HTERT RPE-1 (cell line): ENCODE data around the gene CPA1.

Experiments used
- in situ Hi-C: fragments of 300-500 bp; cut with MboI; formaldehyde crosslinking; loops from 4 replicates; pipeline ENCODE4 v1.14.3; 2020; ENCODE audit warnings: low sequenced_read_pairs

Gene CPA1

GRCh38 chr7:130353196-130353595 lies 27.1 kb upstream of the CPA1 start:
- in situ Hi-C loops, result no loop called here

GRCh38 chr7:130356121-130356875 lies 24.0 kb upstream of the CPA1 start:
- in situ Hi-C loops, result no loop called here

GRCh38 chr7:130356876-130357611 lies 23.2 kb upstream of the CPA1 start:
- in situ Hi-C loops, result no loop called here

- in situ Hi-C loops, result no loop called here
These were observed 21.8 kb upstream of the CPA1 start for GRCh38 chr7:130358471-130358870.

- in situ Hi-C loops, result no loop called here
These were observed 20.9 kb upstream of the CPA1 start for GRCh38 chr7:130359276-130359857.

- in situ Hi-C loops, result no loop called here
These were observed 19.8 kb upstream of the CPA1 start for GRCh38 chr7:130360518-130360917.

GRCh38 chr7:130361681-130362080 lies 18.6 kb upstream of the CPA1 start:
- in situ Hi-C loops, result no loop called here

GRCh38 chr7:130362251-130362816 lies 18.0 kb upstream of the CPA1 start:
- in situ Hi-C loops, result no loop called here

GRCh38 chr7:130363026-130363847 lies 17.1 kb upstream of the CPA1 start:
- in situ Hi-C loops, result no loop called here

GRCh38 chr7:130364451-130364850 lies 15.8 kb upstream of the CPA1 start:
- in situ Hi-C loops, result no loop called here

- in situ Hi-C loops, result no loop called here
These were observed 15.2 kb upstream of the CPA1 start for GRCh38 chr7:130365088-130365487.

- in situ Hi-C loops, result no loop called here
These were observed 14.5 kb upstream of the CPA1 start for GRCh38 chr7:130365511-130366441.

GRCh38 chr7:130366564-130366963 lies 13.7 kb upstream of the CPA1 start:
- in situ Hi-C loops, result no loop called here

- in situ Hi-C loops, result no loop called here
These were observed 13.1 kb upstream of the CPA1 start for GRCh38 chr7:130367088-130367755.

GRCh38 chr7:130367836-130368746 lies 12.2 kb upstream of the CPA1 start:
- in situ Hi-C loops, result no loop called here

GRCh38 chr7:130369110-130369711 lies 11.1 kb upstream of the CPA1 start:
- in situ Hi-C loops, result no loop called here

GRCh38 chr7:130369831-130370550 lies 10.3 kb upstream of the CPA1 start:
- in situ Hi-C loops, result no loop called here
